Subcutaneous abdominal adipose tissue (tissue), 5 donors: ENCODE results near the gene KLHL10.
"Not testable (repeated sequence)": the region's sequence is repeated elsewhere in the genome, so short reads cannot be mapped to it uniquely, and the experiment has no call there.

Experiments used
- H3K27ac ChIP-seq: one replicate; pipeline ENCODE4 v1.7.0; 2013; ENCODE audit warnings: low read depth, mild to moderate bottlenecking, inconsistent platforms, low read length, moderate library complexity
- H3K27me3 ChIP-seq, 5 donors: one replicate each; pipeline ENCODE4 v1.7.0; 2013; ENCODE audit warnings: low read length in 5 of 5, inconsistent platforms in 1 of 5; ENCODE audit not compliant: control insufficient read depth in 5 of 5, insufficient read depth in 4 of 5
- H3K36me3 ChIP-seq, 5 donors: one replicate each; pipeline ENCODE4 v1.7.0; 2013; ENCODE audit warnings: low read length in 5 of 5; ENCODE audit not compliant: control insufficient read depth in 5 of 5, insufficient read depth in 5 of 5
- H3K4me1 ChIP-seq, 5 donors: one replicate each; pipeline ENCODE4 v1.7.0; 2013; ENCODE audit warnings: low read length in 5 of 5, mild to moderate bottlenecking in 3 of 5, moderate library complexity in 1 of 5; ENCODE audit not compliant: control insufficient read depth in 5 of 5, insufficient read depth in 5 of 5
- H3K4me3 ChIP-seq, 5 donors: one replicate each; pipeline ENCODE4 v1.7.0; 2013; ENCODE audit warnings: low read length in 5 of 5, low read depth in 1 of 5
- H3K9ac ChIP-seq, 5 donors: one replicate each; pipeline ENCODE4 v1.7.0; 2013; ENCODE audit warnings: low read length in 5 of 5, mild to moderate bottlenecking in 4 of 5, moderate library complexity in 3 of 5
- H3K9me3 ChIP-seq, 5 donors: one replicate each; pipeline ENCODE4 v1.7.0; 2013; ENCODE audit warnings: low read length in 5 of 5; ENCODE audit not compliant: control insufficient read depth in 5 of 5
- donor health status: healthy.
- donor health status: healthy.
- donor health status: healthy.
- donor health status: healthy.
- donor health status: healthy.

Gene KLHL10

DNA sequence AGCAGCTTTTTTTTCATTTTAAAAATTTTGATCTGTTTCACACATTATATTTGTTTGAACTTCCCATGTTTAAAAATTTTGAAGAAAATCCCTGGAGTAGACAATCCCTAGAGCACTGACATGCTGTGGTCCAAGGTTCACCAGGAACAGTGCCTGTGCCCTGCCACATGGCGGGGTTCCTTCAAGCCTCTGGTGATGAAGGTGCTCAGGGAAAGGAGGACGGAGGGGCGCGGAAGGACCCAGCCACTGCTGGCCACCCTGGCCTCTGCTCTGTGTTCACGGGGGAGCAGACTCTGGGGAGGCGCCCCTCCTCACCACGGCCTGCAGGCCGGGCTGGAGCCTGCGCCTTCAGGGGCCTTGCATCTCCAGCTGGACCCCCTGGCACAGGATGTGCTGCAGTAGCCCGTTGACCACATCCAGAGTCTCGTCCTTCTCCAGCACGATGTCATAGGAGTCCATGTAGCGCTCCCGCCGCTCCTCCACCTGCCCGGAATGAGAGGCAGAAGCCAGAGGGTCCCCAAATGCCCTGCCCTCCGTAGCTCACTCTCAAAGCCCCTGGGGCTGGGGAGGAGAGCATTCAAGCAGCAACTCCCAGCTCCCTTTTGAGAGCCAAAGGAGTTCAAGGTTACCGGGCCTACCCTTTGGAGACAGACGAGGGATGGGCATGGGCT, 12.3 kb upstream of the KLHL10 start:
- H3K27me3 ChIP-seq, result peaks cover 0 to 5% (median 0%) of the 10 kb centered on the region in 5 donors
- no peaks in the 10 kb centered on the region for H3K9me3 ChIP-seq
- H3K4me3 ChIP-seq, result no peak overlapping the region
- peaks cover 0 to 5% (median 0%) of the 10 kb centered on the region in 5 donors for H3K4me1 ChIP-seq
- H3K27ac ChIP-seq, result no peak overlapping the region
- H3K9ac ChIP-seq, result no peak overlapping the region
- peaks cover 6 to 47% (median 34%) of the 10 kb centered on the region in 5 donors for H3K36me3 ChIP-seq

DNA sequence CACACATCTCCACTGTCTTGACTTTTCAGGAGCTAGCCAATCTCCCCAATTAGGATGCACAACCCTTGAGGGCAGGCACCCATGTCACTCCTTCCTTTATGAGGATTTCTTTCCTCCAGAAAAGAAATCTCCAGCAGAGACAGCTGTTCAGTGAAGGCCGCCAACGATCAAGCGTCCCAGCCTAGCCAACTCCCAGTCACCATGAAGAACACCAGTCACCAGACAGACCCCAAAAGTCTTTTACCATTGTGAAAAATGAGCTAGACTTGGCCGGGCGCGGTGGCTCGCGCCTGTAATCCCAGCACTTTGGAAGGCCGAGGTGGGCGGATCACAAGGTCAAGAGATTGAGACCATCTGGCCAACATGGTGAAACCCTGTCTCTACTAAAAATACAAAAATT, 7.7 kb upstream of the KLHL10 start:
- not testable (repeated sequence) for H3K4me3 ChIP-seq, H3K9ac ChIP-seq, H3K4me1 ChIP-seq, H3K27me3 ChIP-seq, H3K9me3 ChIP-seq, H3K27ac ChIP-seq
- H3K36me3 ChIP-seq, result peaks cover 9 to 63% (median 49%) of the 10 kb centered on the region in 5 donors

DNA sequence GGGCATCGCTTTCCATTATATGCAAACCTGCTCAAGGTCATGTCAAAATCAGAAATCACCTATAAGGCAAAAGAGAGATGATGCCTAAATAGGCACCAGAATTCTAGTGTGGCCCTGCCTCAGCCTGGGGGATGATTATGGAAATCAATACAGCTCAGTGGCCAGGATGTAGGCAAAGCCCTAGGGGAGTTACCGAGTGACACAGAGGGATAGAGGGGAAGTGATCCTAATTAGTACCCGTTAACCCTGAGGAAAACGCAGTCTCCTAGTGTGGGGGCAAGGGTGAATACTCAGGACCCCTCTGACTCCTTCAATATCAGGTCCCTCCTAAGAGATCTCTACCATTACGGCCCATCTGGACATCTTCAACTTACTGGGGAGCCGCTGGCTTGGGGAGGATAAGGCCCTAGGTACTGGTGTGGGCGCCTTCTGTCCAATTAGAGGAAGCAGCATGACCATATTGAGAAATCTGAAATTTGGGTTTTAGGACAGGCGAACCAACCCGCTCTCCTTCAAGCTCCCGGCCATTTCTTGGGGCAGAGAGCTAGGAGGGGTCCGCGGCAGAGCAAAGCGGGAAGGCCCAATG, 2.3 kb upstream of the KLHL10 start:
- H3K27me3 ChIP-seq, result no peaks in the 10 kb centered on the region
- H3K4me3 ChIP-seq, result peak overlapping the region; percentile 77 to 85 (median 78)
- peak overlapping the region; percentile 30 to 88 (median 67) for H3K9ac ChIP-seq
- peak overlapping the region; percentile 37 for H3K27ac ChIP-seq
- peaks cover 4 to 22% (median 16%) of the 10 kb centered on the region in 5 donors for H3K36me3 ChIP-seq
- no peaks in the 10 kb centered on the region for H3K9me3 ChIP-seq
- H3K4me1 ChIP-seq, result peaks cover 2 to 16% (median 16%) of the 10 kb centered on the region in 5 donors

DNA sequence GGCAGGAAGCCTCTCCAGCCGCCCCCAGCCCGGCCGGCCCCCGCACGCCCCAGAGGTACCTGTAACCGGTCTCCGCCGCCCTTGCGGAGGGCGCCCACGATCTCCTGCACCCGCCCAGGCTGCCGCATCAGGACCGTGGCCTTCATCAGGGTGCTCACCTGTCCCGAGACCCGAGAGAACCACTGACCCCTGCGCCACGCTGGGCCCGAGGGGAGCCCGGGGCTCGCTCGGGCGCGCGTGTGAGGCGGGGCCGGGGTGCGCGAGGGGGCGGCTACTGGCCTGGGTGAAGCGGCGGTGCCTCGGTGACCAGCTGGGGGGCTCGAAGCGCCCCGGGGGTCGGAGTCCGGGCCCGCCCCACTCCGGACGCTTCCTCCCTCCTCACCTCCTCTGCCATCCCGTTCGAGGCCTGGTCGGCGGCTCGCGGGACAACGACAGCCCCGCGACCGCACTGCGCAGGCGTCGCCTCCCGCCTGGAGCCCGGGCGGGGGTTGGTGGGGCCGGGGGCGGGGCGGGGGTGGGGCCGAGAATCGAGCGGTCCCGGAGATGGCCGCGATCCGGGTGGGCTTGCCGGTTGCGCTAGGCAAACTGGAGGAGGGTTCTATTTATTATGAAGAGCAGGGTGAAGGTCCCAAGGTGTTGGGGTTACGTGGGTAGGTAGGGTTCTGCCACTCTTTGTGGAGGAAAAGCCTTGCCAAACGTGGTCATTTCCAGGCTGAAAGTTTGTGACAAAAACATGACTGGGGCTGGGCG, 1.6 kb upstream of the KLHL10 start, which contains the start of gene NT5C3B:
TSS of gene NT5C3B (minus strand) at position 433 of the 750 bp plus-strand sequence. CDS start at position 394, 39 bp downstream.
- Histone ChIP-seq H3K9ac (peak within 1 kb of the TSS; percentile 30 to 88 (median 67)), H3K27ac (peak within 1 kb of the TSS; percentile 37), H3K9me3 (no peaks in the 10 kb centered on the region), H3K27me3 (no peaks in the 10 kb centered on the region), H3K4me1 (peaks cover 2 to 16% (median 16%) of the 10 kb centered on the region in 5 donors), H3K4me3 (peak within 1 kb of the TSS; percentile 77 to 85 (median 79)), H3K36me3 (peaks cover 0 to 15% (median 11%) of the 10 kb centered on the region in 5 donors)

DNA sequence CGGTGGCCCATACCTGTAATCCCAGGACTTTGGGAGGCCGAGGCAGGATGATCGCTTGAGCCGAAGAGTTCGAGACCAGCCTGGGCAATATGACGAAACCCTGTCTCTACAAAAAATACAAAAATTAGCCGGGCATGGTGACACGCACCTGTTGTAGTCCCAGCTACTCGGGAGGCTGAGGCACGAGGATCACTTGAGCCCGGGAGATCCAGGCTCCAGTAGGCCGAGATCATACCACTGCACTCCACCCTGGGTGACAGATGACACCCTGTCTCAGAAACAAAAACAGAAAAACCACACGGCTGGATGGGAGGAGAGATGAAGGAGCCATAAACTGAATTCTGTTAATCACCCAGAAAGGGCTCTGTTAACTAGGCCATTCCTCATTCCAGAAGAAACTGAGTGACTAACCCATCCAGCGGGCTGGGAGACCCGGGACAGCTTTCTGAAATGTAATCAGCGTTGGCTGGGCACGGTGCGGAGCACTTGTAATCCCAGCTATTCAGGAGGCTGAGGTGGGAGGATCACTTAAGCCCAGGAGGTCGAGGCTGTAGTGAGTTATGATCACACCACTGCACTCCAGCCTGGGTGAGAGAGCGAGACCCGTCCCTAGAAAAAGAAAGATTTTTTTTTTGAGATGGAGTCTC, 952 bp upstream of the KLHL10 start:
- Histone ChIP-seq H3K27me3 (no peaks in the 10 kb centered on the region), H3K9me3 (no peaks in the 10 kb centered on the region), H3K4me1 (peaks cover 2 to 16% (median 16%) of the 10 kb centered on the region in 5 donors), H3K9ac (peak overlapping the region in 2 of 5 donors; percentile 35 to 71), H3K4me3 (peak overlapping the region; percentile 77 to 85 (median 79)), H3K27ac (no peak overlapping the region), H3K36me3 (peaks cover 0 to 10% (median 6%) of the 10 kb centered on the region in 5 donors)

DNA sequence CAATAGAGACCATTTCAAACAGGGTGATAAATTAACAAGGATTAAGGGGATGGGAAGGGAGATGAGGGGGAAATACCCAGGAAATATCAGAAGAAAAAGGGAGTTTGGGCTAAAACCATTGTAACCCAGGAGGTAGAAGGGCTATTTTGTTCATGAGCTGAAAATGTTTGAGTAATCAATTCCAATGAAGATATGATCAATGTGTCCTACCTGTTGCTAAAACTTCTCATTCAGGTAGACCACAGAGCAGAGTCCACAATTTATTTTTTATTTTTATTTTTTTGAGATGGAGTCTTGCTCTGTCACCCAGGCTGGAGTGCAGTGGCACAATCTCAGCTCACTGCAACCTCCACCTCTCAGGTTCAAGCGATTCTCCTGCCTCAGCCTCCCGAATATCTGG, 1.8 kb downstream of the KLHL10 start:
- not testable (repeated sequence) for H3K9me3 ChIP-seq, H3K9ac ChIP-seq, H3K27me3 ChIP-seq, H3K36me3 ChIP-seq, H3K4me3 ChIP-seq, H3K27ac ChIP-seq
- H3K4me1 ChIP-seq, result peaks cover 2 to 16% (median 16%) of the 10 kb centered on the region in 5 donors

DNA sequence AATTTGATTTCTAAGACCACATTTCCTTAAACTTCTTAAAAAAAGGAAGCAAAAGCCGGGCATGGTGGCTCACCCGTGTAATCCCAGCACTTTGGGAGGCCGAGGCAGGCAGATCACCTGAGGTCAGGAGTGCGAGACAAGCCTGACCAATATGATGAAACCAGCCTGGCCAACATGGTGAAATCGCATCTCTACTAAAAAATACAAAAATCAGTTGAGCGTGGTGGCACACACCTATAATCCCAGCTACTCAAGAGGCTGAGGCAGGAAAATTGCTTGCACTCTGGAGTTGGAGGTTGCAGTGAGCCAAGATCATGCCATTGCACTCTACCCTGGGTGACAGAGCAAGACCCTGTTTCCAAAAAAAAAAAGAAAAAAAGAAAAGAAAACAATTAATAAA, 3.2 kb downstream of the KLHL10 start:
- not testable (repeated sequence) for H3K4me1 ChIP-seq, H3K9me3 ChIP-seq, H3K36me3 ChIP-seq, H3K4me3 ChIP-seq, H3K27ac ChIP-seq, H3K27me3 ChIP-seq, H3K9ac ChIP-seq

DNA sequence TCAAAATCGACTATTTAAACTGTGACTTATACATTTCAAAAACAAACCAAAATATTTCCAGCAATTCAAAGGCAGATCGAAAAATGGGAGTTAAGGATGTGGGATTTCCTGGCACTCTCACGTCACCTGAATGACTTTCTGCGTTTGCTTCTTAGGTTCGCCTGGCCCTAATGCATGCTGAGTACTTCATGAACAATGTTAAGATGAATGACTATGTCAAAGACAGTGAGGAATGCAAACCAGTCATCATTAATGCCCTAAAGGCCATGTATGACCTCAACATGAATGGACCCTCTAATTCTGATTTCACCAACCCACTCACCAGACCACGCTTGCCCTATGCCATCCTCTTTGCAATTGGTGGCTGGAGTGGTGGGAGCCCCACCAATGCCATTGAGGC, 7.3 kb downstream of the KLHL10 start:
- no peak overlapping the region for H3K4me3 ChIP-seq
- peaks cover 0 to 10% (median 0%) of the 10 kb centered on the region in 5 donors for H3K4me1 ChIP-seq
- no peak overlapping the region for H3K9ac ChIP-seq
- H3K27me3 ChIP-seq, result no peaks in the 10 kb centered on the region
- peaks cover 0 to 5% (median 4%) of the 10 kb centered on the region in 5 donors for H3K36me3 ChIP-seq
- H3K9me3 ChIP-seq, result no peaks in the 10 kb centered on the region
- H3K27ac ChIP-seq, result no peak overlapping the region

DNA sequence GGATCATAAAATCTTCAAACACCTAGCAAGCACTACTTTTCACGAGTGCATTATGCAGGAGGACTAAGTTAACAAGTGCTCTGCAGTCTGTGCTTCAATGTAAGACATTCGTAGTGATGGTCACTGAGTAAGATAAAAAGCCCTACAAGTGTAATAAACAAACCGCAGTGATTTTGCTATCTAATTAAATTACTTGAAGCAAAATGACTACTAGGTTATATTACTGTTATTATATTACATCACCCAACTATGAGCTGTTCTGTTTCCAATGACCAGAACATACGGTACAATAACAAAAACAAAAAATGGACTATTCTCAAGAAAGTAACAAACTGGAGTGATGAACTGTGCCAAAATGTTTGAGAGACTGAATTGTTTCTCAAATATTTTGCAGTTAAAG, 11.2 kb downstream of the KLHL10 start:
- H3K9me3 ChIP-seq, result no peaks in the 10 kb centered on the region
- H3K4me1 ChIP-seq, result peaks cover 0 to 14% (median 0%) of the 10 kb centered on the region in 5 donors
- H3K36me3 ChIP-seq, result peaks cover 0 to 13% (median 7%) of the 10 kb centered on the region in 5 donors
- no peak overlapping the region for H3K27ac ChIP-seq
- no peak overlapping the region for H3K9ac ChIP-seq
- H3K4me3 ChIP-seq, result no peak overlapping the region
- H3K27me3 ChIP-seq, result no peaks in the 10 kb centered on the region
